ENCODE measurements around the gene PAX8.
"Not testable (repeated sequence)": the region's sequence is repeated elsewhere in the genome, so short reads cannot be mapped to it uniquely, and the experiment has no call there.

The PAX8 gene

DNA sequence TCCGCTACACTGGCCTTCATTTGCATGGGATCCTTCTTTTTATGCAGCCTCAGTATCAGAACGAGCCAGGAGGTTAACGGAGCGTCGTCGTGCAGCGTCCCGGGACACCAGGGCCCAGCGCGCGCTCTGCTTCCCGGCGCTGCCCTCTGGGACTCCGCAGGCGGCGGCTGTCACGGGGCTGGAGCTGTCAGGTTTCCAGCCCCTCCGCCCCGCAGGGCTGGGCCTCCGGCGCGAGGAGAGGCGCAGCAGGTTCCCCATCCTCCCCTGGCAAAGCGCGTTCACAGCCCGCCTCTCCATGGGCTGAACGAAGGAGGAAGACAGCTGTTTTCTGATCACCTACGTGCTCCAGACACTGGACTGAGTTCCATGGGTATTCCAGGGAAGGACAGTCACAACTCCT, 12.5 kb upstream of the PAX8 start:
- no peak for DNase-seq (ENCODE audit: low spot score)
- no peak for FAIRE-seq

DNA sequence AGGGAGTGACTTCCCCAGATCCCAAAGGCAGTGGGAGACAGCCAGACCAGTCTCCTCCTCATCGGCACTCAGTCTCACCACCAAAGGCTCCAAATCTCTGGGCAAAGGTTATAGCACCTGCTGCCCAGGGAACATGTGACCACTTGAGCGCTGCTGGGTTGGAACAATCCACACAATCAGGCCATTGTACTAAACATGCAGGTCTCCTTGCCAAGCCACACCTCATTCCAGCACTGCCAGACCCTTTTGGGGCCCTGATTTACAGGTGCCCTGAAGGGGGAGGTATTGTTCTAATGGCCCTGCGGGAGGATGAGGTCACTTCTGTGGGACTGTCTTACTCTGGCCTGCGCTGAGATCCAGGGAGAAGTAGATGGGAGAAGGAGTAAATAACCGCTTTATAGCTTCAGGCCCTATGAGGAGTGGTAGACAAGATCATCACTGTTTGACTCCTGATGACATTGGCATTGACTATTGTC, 10.0 kb upstream of the PAX8 start:
- FAIRE-seq, result not testable (repeated sequence)
- DNase-seq (ENCODE audit: low spot score), result peak; percentile 49

DNA sequence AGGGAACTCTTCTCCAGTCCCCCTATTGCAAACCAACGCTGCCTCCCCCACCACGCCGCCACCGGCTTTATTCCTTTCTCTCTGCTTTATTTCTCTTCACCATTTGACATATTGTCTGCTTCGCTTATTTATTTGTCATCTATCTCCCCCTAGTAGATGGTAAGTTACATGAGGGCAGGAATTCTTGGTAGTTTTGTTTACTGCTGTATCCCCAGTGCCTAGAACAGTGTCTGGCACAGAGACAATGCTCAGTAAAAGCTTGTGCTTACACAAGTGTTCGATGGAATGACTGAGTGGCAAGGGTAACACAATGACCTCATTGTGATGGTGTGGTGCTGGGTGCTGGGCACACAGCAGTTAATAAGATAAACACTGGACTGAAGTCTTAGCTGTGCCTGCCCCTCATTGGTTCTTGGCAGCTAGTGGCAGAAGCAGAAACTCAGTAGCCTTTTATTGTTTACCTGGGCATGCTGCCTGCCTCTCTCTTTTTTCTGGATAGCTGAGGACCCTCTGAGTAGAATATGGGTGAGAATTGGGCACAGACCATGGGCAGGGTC, 9.5 kb upstream of the PAX8 start:
- FAIRE-seq, result not testable (repeated sequence)

DNA sequence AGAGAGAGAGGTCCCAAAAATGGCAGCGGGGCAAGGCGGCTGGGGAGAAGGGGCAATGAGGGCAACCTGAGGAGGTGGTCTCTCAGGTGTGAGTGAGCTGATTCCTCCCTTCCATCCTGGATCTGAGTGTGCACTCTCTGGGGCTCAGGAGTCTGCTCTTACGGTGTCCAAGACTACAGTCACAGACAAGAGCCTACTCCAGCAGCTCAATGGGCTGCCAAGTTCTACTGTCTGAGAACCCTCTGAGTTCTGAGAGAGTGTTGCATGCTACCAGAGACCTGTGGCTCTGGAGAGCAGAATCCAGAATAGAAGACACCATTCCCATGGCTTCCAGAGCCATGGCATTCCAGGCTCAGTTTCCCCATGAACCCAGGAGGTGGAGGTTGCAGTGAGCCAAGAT, 7.1 kb upstream of the PAX8 start:
- no peak for FAIRE-seq

More for the DNA sequence above, 9.5 kb upstream of the PAX8 start:
- not testable (repeated sequence) for DNase-seq (ENCODE audit: low spot score)

DNA sequence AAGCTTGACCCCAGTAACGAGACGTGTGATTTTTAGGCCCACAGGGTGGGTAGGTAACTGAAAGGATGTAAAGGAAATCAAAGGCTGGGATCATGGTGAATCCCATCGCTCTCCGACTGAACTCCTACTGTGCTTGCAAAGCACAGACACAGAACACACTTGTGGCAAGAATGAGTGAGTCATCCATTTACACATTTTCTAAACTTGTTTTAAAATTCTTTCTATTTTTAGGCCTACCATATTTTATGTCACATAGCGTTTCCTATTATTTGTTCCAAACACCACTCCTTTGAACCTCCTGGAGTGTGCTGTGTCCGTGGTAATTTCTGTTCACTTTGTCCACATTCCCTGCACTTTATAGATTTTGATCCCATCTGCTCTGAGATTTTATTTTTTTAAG, 6.3 kb upstream of the PAX8 start:
- not testable (repeated sequence) for FAIRE-seq; DNase-seq (ENCODE audit: low spot score)

More for the DNA sequence above, 7.1 kb upstream of the PAX8 start:
- DNase-seq (ENCODE audit: low spot score), result no peak

DNA sequence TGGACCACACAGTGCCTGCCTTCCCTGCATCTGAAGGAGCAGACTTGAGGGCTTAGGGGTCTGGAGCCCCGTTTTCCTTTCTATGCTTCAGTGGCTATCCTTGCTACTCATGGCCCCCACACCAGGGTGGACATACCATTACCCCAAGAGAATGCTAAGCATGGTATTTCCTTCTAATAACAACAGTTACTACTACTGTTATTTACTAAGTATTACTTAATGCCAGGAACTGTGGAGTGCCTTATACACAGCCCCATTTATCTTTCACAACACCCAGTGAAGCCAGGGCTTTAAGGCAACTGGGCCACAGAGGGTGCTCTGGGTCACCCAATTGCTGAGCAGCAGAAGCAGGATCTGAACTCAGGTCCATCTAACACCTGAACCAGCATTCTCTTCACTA, 5.8 kb upstream of the PAX8 start:
- FAIRE-seq, result no peak

DNA sequence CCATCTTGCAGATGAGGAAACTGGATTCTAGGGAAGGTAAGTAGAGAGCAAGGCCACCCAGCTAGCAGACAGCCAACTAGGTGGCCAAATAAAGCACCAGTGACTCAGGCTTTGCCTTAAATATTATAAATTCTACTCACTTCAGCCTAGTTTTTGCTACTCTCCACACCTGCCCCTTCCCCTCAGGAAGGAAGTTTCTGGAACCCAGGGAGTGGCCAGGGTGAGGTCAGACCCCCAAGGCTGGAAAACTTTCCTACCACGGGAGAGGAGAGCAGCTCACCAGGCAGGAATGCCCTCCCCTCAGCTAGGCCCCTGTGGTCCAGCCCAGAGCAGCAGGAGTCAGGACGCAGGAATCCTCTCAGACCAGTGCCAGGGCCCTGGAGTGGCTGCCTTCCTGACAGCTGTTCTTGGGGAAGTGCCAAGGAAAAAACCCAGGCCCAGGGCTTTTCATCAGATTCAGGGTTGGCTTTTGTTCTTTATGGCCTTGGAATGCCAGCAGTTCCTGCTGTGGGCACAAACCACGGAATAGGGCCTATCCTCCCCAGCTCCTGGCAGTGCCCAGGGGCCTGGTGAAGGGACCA, 5.1 kb upstream of the PAX8 start:
- FAIRE-seq (peak; percentile 98), DNase-seq (ENCODE audit: low spot score) (peak; percentile 92)

More for the DNA sequence above, 5.8 kb upstream of the PAX8 start:
- DNase-seq (ENCODE audit: low spot score), result no peak

DNA sequence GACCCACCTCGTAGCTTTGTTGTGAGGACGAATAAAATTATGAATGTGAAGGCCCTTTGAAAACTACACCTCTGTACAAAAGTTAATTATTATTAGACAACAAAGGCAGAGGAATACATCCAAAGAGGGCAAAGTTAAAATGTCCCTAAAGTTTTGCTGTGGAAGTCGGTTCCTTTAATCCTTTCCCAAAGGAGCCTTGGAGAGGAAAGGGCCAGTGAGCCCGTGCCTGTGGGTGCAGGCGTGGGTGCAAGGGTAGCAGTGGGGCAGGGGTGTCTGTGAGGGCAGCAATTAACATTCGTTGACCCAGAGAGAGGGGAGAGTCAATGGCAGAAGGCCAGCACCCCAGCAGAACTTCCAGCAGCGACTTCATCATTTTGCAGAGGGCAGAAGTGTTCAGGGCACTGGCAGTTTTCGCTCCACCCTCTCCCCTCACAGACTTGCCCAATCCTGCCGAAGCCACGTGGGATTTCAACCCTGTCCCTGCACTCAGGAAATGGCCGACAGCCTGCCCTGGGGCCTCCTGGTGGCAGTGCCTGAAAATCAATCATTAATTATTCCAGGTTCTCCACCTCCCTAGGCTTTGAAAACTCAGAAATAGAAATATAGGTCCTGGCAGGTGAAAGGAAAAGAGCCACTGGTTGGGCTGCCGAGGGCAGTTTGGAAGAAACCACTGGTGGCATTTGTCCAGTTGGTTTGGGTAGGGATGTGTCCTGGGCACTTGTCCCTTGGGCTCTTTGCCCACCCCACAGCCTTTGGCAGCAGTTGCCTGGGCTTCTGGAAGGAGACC, 4.2 kb upstream of the PAX8 start:
- DNase-seq (ENCODE audit: low spot score) (peak; percentile 61), FAIRE-seq (no peak)

DNA sequence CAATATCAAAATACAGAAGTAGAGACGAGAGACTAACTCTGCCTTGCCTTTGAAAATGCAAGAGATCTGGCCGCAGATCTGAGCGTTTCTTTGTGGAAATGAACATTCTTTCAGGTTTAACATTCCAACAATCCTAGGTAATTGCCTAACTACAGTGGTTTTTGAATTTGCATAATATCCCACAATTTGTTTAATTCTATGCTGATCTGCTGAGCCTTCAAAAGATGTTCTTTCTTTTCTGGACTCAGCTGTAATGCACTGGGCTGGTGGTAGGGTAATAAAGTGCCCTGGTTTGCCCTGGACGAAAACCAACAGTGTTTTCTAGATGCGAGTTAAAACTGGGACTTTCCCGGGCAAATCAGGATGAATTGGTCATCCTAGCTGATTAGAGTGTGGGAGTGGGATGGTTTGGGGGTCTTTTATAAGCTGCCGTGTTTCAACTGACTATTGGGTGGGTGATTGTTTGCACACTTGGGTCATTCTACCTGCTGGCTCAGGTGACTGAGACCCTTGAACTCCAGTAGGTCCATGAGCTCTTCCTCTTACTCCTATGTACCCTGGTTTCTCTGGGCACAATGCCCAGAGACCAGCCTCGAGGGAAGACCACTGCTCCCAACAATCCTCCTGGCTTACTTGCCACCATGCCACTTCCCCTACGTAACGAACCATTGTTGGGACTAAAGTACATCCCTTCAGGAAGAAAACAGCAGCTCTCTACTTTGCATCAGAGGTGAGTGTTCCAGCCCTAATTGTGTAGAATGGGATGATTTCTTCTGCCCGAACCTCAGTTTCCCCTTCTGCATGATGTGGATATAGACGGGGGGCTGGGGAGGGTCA, 3.4 kb upstream of the PAX8 start:
- peak; percentile 29 for DNase-seq (ENCODE audit: low spot score)
- peak; percentile 86 for FAIRE-seq

DNA sequence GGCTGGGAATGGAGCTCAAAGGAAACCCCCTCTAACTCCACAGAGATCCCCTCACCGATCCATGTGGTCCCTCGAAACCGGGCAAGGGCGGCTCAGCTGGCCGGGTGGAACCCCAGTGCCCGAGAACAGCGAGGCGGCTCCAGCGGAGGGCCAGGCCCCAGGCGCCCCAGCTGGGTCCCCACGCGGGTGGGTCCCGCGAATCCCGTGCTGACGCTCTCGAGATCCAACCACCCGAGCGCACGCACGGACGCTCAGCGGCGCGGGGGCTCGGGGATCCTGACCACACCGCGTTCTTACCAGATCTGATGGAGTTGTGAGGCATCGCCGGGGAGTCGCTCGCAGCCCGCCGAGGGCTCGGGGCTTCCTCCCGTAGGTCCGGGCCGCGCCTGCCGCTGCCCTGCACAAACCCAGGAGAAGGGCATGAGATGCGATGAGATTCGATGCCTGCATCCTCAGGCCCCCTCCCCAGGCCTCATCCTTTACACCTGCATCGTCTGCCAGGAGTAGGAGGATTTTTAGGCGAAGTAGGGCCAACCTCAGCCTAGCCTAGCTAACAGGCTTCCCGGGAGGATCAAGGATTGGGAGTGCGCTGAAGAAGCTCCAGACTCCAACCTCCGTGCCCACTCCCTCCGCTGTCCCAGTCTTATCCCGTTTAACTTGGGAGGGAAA, 514 bp downstream of the PAX8 start:
- DNase-seq (ENCODE audit: low spot score) (no peak), FAIRE-seq (no peak)

DNA sequence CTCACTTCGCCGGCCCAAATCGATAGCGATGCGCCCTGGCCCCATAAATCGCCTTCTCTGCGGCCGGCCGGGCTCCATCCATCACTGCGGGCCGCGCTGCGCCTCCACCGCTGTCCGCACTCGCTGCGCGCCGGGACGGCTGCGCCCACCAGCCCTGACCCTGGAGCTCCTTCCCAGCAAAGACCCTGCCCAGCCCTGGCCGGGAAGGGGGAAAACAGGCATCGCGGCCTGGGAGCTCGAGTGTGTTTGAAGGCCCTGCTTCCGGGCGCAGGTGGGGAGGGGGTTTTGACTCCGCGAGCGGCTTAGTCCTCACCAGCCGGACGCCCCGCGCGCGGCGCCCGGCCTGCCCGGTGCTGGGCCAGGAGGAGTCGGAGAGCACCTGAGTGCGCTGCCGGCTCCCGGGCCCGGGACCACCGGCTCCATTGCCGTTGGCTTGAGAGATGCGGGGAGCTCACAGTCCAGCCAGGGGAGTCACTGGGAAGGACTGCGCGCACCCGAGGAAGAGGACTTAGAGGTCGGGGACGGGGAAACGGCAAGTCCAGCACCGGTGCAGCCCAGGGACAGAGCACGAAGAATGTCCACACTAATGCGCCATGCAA, 1.1 kb downstream of the PAX8 start:
- DNase-seq (ENCODE audit: low spot score) (no peak), FAIRE-seq (no peak)

DNA sequence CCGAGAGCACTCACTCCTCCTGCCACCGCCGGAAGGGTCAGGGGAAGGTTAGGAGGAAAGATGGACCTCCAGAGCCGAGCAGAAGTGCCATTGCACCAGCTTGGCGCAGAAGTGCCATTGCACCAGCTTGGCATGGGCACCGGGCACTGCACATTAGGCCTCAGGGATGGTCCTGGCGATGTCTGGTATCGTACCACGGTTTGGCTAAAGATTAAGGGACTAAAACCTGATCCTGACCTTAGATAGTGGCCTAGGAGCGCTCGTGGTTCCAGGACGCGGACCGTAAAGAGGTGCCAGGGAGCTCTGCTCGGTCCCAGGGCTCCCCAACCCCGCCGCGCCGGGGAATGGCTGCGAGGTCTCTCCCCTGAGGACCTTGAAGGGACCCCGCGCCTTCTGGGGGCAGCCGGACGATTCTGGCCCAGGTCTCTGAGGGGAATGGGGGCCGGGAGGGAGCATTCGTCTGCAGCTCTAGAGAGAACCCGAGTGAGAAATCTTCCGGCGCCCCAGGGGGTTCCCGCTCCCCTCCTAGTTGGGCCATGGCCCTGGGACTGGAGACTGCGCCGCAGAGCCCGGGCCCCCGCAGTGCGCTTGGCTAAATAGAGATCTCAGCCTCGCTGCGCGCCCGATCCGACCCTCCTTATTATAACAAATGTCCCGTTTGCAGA, 1.8 kb downstream of the PAX8 start:
- DNase-seq (ENCODE audit: low spot score) (no peak), FAIRE-seq (peak; percentile 20)

DNA sequence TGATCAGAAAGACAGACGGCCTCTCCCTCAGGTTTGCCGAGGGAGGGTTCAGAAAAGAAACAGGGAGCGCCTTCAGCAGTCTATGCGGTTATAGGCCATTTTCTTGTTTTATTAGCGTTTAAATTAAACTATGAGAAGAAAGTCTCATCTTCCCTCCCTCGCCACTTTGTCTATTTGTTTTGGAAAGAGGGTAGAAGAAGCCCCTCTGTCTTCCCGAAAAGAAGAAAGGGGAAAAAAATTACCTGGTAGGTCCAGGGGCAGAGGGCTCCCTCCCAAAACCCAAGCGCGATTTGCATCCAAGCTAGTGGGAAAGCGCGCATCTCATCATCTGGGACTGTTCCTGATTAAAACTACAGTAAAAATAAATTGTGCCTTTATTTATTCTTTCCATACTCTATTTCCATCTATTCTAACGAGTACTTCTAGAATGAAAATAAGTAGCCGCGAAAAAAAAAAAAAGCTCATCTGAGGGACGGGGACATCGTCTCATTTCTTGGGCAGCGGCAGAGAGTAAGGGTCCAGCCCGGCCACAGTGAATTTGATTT, 2.4 kb downstream of the PAX8 start:
- DNase-seq (ENCODE audit: low spot score) (no peak), FAIRE-seq (no peak)

DNA sequence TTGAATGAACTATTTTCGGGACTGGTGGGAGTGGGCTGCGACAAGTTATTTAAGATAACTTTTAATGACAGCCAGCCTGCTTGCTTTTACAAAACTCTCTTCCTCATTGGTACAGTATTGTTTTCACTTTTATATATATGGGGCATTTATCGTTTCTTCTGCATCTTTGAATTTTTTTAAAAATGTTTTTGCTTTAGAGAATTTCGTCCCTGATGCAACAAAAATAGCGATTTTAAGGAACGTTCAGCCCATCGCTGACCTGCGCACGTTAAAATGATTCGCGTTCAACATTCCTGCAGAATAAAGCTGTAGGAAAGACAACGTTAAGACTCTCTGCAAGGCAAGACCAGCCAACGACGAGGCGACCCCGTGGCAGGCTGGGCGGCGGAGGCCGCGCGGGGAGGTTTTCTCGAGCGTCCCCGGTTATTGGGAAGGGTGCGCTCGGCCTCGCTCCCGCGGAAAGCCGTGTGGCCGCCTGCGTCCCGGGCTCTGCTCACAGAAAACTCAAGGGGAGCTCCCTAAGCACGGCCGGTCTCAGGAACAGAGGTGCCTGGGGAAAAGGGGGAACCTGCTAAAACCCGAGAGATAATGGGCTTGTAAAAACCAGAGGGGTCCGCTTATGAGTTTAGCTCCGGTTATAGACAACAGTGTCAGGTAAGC, 3.0 kb downstream of the PAX8 start:
- peak; percentile 50 for FAIRE-seq
- DNase-seq (ENCODE audit: low spot score), result no peak

DNA sequence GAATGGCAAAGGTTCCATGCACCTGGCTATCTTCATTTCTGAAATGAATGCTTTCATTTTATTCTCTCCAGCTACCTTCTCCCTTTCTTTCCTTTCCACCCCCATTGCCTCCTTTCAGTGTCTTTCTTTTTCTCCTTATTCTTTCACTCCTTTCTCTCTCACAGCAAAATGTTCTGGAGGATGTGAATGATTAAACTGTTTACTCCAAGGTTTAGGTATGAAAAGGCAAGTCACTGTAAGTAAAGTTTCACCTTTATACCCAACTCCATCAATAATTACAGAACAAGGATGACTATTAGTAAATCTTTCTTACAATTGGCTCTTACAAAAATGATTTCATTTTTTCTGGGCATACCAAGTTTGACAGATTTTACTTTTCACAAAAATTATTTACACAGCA, 4.3 kb downstream of the PAX8 start:
- DNase-seq (ENCODE audit: low spot score), result no peak
- no peak for FAIRE-seq

DNA sequence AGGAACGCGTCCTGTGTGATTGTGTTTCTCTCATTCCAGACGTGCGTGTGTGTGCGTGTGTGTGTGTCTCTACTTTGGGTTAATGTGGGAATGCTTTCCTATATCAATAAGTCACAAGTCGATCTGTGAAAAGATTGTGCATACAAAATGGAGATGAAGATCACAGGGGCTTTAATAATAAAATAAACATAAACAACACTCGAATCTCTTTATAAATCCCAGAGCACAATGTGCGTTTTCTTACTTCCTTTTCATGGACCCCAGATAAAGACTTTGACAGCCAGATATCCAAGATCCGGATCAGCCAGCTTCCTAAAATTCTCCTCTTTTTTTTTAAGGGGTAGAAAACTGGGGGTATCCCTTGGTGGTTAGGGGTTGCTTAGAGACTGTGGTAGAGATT, 4.7 kb downstream of the PAX8 start:
- FAIRE-seq (no peak), DNase-seq (ENCODE audit: low spot score) (no peak)

DNA sequence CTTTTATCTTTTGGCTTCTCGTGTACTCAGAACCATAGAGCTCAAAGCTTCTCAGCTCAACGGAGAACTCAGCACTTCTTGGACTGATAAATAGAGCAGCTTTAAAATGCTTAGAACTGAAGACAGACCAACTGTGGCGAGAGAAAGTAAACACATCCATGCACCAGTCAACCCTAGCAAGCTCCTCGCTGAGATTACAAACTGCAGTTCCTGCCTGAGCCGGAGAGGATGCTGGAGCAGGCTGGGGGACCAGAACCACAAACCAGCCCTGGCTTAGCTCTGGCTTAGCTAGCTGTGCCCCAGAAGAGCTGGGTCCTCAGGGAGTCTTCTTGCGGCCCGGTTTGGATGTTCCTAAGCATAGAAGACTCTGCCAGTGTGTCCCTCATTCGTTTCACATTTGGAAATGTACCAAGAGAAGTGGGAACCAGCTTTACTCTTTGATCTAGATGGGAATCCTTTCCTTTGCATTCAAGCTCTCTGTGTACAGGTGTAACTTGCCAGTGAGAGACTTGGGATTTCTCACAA, 5.6 kb downstream of the PAX8 start:
- DNase-seq (ENCODE audit: low spot score) (peak; percentile 61), FAIRE-seq (peak; percentile 72)

DNA sequence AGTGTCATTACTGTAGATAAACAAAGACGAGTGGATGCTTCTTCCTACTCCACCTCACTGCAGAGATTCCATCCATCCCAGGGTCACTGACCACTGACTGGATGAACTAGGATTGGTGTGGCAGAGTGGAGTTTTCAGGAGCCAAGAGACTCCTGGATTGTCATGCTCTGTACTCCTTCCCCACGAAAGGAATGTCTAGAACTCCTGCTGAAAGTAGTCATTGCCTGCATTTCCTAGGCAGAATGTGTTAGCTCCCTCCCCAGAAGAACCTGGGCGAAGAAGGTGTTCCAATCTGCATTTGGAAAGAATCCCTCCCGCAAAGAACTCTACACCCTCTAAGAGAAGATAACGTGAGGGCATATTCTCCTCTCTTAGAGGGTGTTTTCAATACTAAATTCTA, 6.2 kb downstream of the PAX8 start:
- DNase-seq (ENCODE audit: low spot score) (no peak), FAIRE-seq (no peak)
